ENCODE data around the gene NDUFB3.
"Not testable (repeated sequence)": the region's sequence is repeated elsewhere in the genome, so short reads cannot be mapped to it uniquely, and the experiment has no call there.

The NDUFB3 gene

GRCh38 chr2:201100497-201100896 lies 28.7 kb downstream of the NDUFB3 start:
- no peak for DNase-seq

- no peak for DNase-seq
These were observed 34.0 kb downstream of the NDUFB3 start for GRCh38 chr2:201105759-201106158.

DNA sequence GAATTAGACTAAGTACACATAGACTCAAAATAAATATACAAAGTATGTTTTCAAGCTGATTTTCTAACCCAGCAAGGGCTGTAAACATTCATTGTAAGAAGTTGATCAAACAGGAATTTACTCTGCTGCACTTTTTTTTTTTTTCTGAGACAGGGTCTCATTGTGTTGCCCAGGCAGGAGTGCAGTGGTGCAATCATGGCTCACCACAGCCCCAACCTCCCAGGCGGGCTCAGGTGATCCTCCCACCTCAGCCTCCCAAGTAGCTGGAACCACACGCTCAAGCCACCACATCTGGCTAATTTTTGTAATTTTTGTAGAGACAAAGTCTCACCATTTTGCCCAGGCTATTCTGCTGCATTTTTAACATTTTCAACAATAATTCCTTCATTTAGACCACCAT lies 35.8 kb downstream of the NDUFB3 start:
- no peak for DNase-seq

GRCh38 chr2:201108341-201108740 lies 36.5 kb downstream of the NDUFB3 start:
- DNase-seq, result no peak

DNA sequence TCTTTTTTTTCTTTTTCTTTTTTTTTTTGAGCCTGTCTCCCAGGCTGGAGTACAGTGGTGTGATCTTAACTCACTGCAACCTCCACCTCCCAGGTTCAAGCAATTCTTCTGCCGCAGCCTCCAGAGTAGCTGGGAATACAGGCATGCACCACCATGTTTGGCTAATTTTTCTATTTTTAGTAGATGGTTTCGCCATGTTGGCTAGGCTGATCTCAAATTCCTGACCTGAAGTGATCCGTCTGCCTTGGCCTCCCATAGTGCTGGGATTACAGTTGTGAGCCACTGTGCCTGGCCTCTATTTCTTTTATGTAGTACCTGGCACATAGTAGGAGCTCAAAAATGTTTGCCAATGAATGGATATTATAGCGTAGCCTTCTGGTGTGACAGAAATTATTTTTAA lies 37.4 kb downstream of the NDUFB3 start:
- no peak for DNase-seq

GRCh38 chr2:201110615-201111014 lies 38.8 kb downstream of the NDUFB3 start:
- no peak for DNase-seq

DNA sequence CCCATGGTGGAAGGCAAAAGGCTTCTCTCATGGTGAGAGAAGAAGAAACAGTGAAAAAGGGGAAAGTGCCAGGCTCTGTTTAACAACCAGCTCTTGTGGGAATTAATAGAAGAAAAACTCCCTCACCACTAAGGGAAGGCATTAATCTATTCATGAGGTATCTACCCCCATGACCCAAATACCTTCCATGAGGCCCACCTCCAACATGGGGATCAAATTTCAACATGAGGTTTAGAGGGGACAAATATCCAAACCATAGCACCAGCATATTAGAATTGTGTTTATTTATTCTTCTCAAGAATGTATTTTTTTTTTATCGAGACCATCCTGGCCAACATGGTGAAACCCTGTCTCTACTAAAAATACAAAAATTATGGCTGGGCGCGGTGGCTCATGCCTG lies 39.3 kb downstream of the NDUFB3 start:
- DNase-seq, result no peak

GRCh38 chr2:201114350-201114749 lies 42.5 kb downstream of the NDUFB3 start:
- no peak for DNase-seq

DNA sequence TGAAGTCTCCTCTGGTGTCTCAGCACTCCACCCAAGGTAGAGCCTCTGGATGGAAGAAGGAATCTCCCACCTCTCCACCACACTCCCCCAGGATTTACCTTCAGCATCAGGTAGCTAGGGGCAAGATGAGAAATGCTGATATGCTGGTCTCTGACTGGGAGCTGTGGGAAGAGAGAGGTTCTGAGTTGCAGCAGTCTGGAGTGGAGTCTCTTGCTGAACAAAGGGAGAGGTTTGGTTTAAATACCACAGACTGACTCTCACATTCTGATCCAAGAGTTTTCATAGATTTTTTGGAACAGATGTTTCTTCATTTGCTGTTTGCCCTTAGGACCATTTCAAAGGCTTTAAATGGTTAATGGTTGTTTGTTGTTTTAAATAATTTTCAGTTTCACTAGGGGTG lies 43.0 kb downstream of the NDUFB3 start:
- DNase-seq, result no peak

DNA sequence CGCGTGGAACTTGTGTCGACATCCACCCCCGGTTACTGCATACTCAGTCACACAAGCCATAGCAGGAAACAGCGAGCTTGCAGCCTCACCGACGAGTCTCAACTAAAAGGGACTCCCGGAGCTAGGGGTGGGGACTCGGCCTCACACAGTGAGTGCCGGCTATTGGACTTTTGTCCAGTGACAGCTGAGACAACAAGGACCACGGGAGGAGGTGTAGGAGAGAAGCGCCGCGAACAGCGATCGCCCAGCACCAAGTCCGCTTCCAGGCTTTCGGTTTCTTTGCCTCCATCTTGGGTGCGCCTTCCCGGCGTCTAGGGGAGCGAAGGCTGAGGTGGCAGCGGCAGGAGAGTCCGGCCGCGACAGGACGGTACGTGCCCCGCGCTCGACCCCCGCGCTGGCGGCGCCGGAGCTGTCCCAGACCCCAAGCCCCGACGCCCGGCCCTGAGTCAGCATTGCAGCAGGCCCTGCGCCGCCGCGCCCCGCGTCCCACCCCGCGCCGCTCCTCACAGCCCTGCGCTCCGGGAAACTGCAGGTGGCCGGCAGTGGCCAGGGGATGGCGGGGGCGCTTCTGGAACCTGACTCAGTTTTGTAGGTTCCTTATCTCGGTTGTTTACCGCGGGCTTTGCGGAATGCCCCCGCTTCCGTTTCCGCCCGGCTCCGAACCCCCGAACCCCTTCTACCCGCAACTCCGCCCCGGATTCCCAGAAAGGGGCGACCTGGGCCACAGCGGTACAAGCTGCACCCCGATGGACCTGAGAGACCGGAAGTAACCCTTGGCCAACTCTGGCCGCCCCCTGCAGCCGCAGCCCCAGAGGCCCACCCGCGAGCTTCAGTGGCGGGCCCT lies 44.5 kb downstream of the NDUFB3 start, which contains the start of gene CFLAR:
CFLAR (plus strand) TSS at position 50 of the 844 bp plus-strand sequence. CDS start 13,702 bp downstream, outside the sequence.
- DNase-seq, result peak; percentile 75

- no peak for DNase-seq
These were observed 45.3 kb downstream of the NDUFB3 start for GRCh38 chr2:201116959-201117734.

- not testable (repeated sequence) for DNase-seq
These were observed 45.9 kb downstream of the NDUFB3 start for GRCh38 chr2:201117735-201118094.

- peak; percentile 39 for DNase-seq
These were observed 46.5 kb downstream of the NDUFB3 start for GRCh38 chr2:201118121-201118960.

- no peak for DNase-seq
These were observed 47.4 kb downstream of the NDUFB3 start for GRCh38 chr2:201118961-201119854.

DNA sequence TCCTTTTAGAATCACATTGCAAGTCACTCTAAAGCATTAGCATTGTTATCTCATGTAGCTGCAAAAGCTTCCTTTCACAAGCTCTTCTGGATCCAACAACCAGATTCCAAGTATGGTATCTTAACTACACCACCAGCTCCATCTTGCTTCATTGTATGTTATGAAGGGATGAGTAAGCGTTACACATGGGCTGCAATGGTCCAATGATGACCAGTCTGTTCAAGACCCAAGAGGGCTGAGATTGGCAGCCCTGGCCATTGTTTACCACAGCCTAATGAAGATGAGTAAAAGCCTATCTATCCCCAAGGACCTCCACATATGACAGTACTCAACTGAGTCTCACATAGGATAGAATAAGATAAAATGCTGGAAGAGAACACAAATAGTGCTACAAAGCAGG lies 50.5 kb downstream of the NDUFB3 start:
- no peak for DNase-seq

DNA sequence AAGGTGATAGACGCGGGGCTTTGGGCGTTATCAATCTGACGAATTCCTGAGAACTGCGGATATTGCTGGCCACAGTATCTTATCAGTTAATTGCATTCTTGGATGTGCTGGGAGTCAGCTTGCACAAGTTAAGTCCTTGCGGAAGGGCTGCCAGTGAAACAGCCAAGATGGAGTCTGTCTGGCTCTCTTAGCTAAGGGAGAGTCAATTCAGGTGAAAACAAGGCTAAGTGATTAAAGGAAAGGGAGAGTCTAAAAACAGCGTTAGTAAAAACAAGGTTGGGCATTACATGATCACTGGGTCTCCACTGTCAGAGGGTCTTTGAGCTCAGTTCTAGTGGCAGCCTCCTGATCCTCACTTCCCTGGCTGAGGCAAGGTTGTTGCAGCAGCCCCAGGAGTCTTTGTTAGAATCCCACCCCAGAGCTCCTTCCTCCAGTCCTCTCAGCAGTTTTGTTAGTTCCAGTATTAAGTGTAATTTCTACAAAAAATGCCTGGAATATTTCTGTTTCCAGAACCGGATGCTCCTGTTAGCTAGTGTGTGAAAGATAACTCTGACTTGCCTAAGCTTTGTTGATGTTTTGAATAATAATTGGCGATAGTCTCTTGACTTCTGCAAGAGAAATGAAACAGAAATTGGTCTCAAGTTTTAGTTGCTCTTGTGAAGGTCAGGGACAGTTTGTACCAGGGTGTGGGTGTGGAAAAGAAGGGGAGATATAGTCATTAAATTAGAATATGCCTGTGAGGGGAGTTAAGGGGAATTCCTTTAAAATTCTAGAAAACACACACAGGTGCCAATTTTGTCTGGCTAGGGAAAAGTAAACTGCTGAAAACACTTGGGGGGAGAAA lies 54.7 kb downstream of the NDUFB3 start:
- DNase-seq, result no peak

DNA sequence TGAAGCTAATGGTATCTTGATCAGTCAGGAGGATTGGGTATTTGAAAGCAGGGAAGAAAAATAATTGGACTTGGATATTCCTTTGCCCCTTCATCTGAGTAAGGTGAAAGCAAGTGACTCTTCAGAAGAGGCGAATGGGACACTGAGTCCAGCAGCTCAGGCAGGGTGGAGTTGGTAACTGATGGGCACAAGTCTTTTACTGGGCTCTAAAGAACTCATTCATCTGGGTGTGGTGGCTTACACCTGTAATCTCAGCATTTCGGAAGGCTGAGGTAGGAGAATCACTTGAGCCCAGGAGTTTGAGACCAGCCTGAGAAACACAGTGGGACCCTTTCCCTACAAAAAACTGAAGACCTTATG lies 55.3 kb downstream of the NDUFB3 start:
- DNase-seq, result no peak

- no peak for DNase-seq
These were observed 55.8 kb downstream of the NDUFB3 start for GRCh38 chr2:201127570-201127969.

- no peak for DNase-seq
These were observed 56.2 kb downstream of the NDUFB3 start for GRCh38 chr2:201128033-201128432.

GRCh38 chr2:201128933-201129505 lies 57.2 kb downstream of the NDUFB3 start:
- no peak for DNase-seq
